Hematopoietic multipotent progenitor cell treated with erythropoietin and hydrocortisone succinate and interleukin-3 and kit ligand, for 17 days (in vitro differentiated cells): ENCODE measurements around the gene ANAPC2.

Source experiments
- DNase-seq: peaks from one replicate; pipeline ENCODE4 v3.0.0-alpha.2; 2015; ENCODE audit warnings: low spot score

The ANAPC2 gene

DNA sequence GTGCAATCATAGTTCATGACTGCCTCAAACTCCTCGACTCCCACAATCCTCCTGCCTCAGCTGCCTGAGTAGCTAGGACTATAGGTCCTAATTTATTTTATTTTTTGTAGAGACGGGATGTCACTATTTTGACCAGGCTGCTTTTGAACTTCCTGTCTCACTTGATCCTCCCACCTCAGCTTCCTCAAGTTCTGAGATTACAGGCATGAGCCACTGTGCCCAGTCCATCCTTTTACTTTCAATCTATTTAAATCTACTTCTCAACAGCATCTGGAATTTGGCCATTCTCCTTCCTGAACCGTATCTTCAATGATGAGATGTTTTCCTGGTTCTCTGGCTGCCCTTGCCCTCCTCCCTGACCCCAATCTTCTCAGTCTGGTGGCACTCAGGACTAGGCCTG lies 61.6 kb downstream of the ANAPC2 start:
- no peak for DNase-seq
